Measurements from ENCODE around the gene HLTF.
"Not testable (repeated sequence)": the region's sequence is repeated elsewhere in the genome, so short reads cannot be mapped to it uniquely, and the experiment has no call there.

Gene HLTF

GRCh38 chr3:148991219-148992026 is 94.9 kb downstream of the HLTF start, which contains the start of gene GYG1:
Gene GYG1 (plus strand): TSS chr3:148991540. CDS start chr3:148991641, 101 bp downstream.
- peak; percentile 56 to 68 for DNase-seq (ENCODE audit: low read depth in 2 of 2)

GRCh38 chr3:148990236-148990635 is 96.1 kb downstream of the HLTF start:
- no peak for DNase-seq (ENCODE audit: low read depth in 2 of 2)

GRCh38 chr3:148987551-148987950 is 98.8 kb downstream of the HLTF start:
- DNase-seq (ENCODE audit: low read depth in 2 of 2): not testable (repeated sequence)

GRCh38 chr3:148981273-148981672 is 105.1 kb downstream of the HLTF start:
- no peak for DNase-seq (ENCODE audit: low read depth in 2 of 2)
